Myometrial cell (primary cell): ENCODE data around the gene NDOR1. TPM values are rescaled to one million over a fixed set of nuclear protein-coding genes. Genes with fewer than 3 reads are reported as not detected.

Source experiments
- total RNA-seq: library from RNA; depleted of rRNA; stranded (reverse); fragments of >200 nt; gene quantifications from 2 replicates; pipeline ENCODE4 v1.2.3, GENCODE V29; 2015

The NDOR1 gene
- total RNA-seq = 12.4 and 19.0 TPM in 2 replicates

DNA sequence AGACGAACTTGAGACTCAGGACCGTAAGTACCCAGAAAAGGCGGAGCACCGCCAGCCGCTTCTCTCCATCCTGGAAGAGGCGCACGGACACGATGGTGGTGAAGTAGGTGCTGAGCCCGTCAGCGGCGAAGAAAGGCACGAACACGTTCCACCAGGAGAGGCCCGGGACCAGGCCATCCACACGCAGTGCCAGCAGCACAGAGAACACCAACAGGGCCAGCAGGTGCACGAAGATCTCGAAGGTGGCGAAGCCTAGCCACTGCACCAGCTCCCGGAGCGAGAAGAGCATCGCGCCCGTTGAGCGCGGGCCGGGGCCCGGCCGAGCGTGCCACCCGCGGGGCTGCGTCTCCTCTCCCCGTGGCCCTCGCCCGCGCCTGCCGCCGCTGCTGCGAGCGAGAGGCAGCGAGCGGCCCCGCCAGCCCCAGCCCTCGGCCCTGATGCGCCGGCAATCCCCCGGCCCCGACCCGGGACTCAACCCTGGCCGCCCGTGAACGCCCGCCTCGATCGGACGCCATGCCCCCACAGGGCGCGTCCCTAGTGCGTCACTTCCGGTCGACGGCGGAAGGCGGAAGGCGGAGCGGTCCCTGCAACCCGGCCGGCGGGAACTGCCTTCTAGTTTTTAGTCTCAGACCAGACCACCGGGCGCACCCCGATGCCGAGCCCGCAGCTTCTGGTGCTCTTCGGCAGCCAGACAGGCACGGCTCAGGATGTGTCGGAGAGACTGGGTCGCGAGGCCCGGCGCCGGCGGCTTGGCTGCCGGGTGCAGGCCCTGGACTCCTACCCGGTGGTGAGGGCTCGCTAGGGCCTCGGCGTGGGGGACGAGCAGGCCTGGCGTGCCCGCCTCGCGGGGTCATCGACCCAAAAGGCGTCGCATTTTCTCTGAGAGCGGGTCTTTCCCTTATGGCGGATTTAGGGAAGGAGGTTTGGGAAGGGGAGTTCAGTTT lies at the start of gene NDOR1, which contains the start of gene TMEM203:
Gene NDOR1 (plus strand): TSS at position 575 of the 944 bp plus-strand sequence. CDS start 78 bp downstream, at position 653.
Gene TMEM203 (minus strand): TSS at position 523 of the 944 bp plus-strand sequence. CDS start 234 bp downstream, at position 289.

DNA sequence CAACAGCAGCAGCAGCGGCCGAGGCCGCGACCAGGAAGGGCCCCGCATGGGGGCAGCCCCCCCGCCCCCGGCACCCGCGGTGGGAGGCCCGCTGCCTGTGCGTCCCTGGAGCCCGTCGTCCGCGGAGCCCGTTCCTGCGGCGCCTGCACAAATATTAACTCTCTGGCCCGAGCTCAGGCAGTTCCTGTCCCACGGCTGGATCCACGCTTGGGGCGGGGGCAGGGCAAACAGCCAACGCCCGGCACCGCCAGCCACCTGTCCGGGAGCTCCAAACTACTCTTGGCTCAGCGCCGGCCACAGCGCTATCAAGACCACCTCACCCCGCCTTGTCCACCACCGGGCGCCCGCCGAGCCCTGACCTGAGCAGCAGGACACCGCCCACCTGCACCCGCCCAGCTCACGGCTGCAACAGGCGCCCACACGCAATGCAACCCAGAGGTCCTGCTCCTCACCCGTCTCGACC lies 35.6 kb upstream of the NDOR1 start, which contains the start of gene LRRC26:
Gene LRRC26 (minus strand): TSS at position 156 of the 463 bp plus-strand sequence. CDS start 108 bp downstream, at position 48.

GRCh38 chr9:137188490-137189296 lies 16.8 kb upstream of the NDOR1 start, which contains the start of the genes ANAPC2 and SSNA1:
Gene ANAPC2 (minus strand): TSS chr9:137188560. CDS start chr9:137188532, 28 bp downstream.
Gene SSNA1 (plus strand): TSS chr9:137188676. CDS start chr9:137188727, 51 bp downstream.

GRCh38 chr9:137200311-137201204 lies 4.9 kb upstream of the NDOR1 start, which contains the start of gene TPRN:
Gene TPRN (minus strand): TSS chr9:137200741. CDS start chr9:137200711, 30 bp downstream.

GRCh38 chr9:137222190-137223077 lies 16.9 kb downstream of the NDOR1 start, which contains the start of gene RNF208:
Gene RNF208 (minus strand): TSS chr9:137222240. CDS start chr9:137221212, 1,028 bp downstream.

GRCh38 chr9:137224830-137225694 lies 19.6 kb downstream of the NDOR1 start, which contains the start of gene CYSRT1:
Gene CYSRT1 (plus strand): TSS chr9:137225174. CDS start chr9:137225622, 448 bp downstream.

GRCh38 chr9:137227054-137227852 lies 21.8 kb downstream of the NDOR1 start, which contains the start of gene RNF224:
Gene RNF224 (plus strand): TSS chr9:137227502. CDS start chr9:137228336, 834 bp downstream.

DNA sequence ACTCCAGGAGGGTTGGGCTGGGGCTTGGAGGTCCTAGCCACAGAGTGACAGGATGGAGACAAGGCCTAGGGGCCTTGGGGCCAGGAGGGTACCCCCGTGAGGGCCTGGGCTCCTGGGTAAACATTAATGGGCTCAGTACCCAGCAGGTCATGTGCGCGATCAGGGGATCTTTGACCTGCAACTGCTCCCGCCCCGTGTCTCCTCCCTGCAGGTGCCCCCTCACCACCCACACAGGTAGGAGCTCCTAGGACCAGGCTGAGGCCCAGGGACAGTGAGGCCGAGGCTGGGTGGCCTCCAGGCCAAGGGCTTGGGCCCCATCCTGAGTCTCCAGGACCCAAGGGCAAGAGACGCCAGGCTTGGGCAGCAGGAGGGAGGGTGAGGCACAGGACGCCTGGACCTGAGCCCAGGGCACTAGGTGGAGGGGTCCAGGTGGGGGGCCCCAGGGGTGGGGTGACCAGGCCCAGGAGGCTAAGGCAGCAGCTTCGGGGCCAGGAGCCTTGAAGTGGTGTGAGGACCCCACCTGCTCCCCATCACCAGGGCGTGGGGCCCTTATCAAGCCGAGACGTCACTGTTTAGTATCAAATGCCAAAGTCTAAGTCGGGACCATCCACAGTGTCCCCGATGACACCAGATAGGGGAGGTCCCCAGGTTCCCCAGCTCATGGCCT lies 25.3 kb downstream of the NDOR1 start, which contains the start of gene SLC34A3:
Gene SLC34A3 (plus strand): TSS at position 197 of the 667 bp plus-strand sequence. CDS start 802 bp downstream, outside the sequence.

DNA sequence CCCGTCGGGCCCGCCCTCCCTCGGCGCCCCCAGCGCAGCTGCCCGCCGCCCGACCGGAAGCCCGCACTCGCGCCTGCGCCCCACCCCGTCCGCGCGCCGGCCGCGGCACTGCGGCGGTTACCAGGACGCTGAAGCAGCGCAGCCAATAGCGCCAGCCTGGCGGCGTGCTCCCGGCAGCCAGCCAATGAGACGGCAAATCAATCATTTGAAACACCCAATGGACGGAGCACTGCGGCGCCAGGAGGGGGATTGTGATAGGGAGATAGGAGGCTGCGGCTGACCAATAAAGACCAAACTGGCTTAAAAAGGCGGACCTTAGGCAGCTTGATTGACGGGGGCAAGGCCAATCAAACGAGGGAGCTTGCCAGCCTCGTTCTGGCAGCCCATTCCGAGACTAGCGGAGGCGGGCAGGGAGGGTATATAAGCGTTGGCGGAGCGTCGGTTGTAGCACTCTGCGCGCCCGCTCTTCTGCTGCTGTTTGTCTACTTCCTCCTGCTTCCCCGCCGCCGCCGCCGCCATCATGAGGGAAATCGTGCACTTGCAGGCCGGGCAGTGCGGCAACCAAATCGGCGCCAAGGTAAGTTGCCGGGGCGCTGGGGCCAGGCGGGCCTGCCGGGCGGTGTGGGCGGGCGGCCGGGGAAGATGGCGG lies 35.5 kb downstream of the NDOR1 start, which contains the start of gene TUBB4B:
Gene TUBB4B (plus strand): TSS at position 447 of the 649 bp plus-strand sequence. CDS start 74 bp downstream, at position 521.

GRCh38 chr9:137251194-137251461 lies 45.6 kb downstream of the NDOR1 start, which contains the start of gene STPG3:
Gene STPG3 (plus strand): TSS chr9:137251286. CDS start chr9:137251287, 1 bp downstream.

GRCh38 chr9:137254624-137255447 lies 49.3 kb downstream of the NDOR1 start, which contains the start of gene NELFB:
Gene NELFB (plus strand): TSS chr9:137255327.

Other genes starting within 250 kb of the NDOR1 start
- 16.1 and 28.3 TPM in 2 replicates for gene PTGDS, start 228.2 kb upstream of the NDOR1 start, total RNA-seq
- 0.29 and 0.35 TPM in 2 replicates for gene LCNL1, start 222.7 kb upstream of the NDOR1 start, total RNA-seq
- gene PAXX, start 213.3 kb upstream of the NDOR1 start, total RNA-seq = 38.8 and 45.3 TPM in 2 replicates
- gene CLIC3, start 209.1 kb upstream of the NDOR1 start, total RNA-seq = 21.6 and 29.6 TPM in 2 replicates
- gene ABCA2, start 177.5 kb upstream of the NDOR1 start, total RNA-seq = 12.8 and 52.2 TPM in 2 replicates
- not detected in 2 replicates for gene FUT7, start 173.6 kb upstream of the NDOR1 start, total RNA-seq
- 24.2 and 27.3 TPM in 2 replicates for gene NPDC1, start 159.5 kb upstream of the NDOR1 start, total RNA-seq
- gene ENTPD2, start 151.6 kb upstream of the NDOR1 start, total RNA-seq = 0.58 TPM in 1 of 2 replicates, not detected in the other
- gene SAPCD2, start 135.1 kb upstream of the NDOR1 start, total RNA-seq = 17.3 and 17.5 TPM in 2 replicates
- gene UAP1L1, start 128.2 kb upstream of the NDOR1 start, total RNA-seq = 4.6 and 5.5 TPM in 2 replicates
- 122 and 133 TPM in 2 replicates for gene MAN1B1, start 118.7 kb upstream of the NDOR1 start, total RNA-seq
- 62.6 and 81.0 TPM in 2 replicates for gene DPP7, start 91.0 kb upstream of the NDOR1 start, total RNA-seq
- gene GRIN1, start 66.5 kb upstream of the NDOR1 start, total RNA-seq = not detected in 2 replicates
- not detected in 2 replicates for gene LRRC26, start 35.6 kb upstream of the NDOR1 start, total RNA-seq
- gene TMEM210, start 33.6 kb upstream of the NDOR1 start, total RNA-seq = not detected in 2 replicates
- gene ANAPC2, start 17.1 kb upstream of the NDOR1 start, total RNA-seq = 10.7 and 16.3 TPM in 2 replicates
- 69.1 and 154 TPM in 2 replicates for gene SSNA1, start 17.0 kb upstream of the NDOR1 start, total RNA-seq
- gene TPRN, start 5.0 kb upstream of the NDOR1 start, total RNA-seq = 9.2 and 14.7 TPM in 2 replicates
- gene TMEM203, start 52 bp upstream of the NDOR1 start, total RNA-seq = 36.5 and 50.7 TPM in 2 replicates
- not detected in 2 replicates for gene RNF208, start 16.5 kb downstream of the NDOR1 start, total RNA-seq
- 2.3 and 2.8 TPM in 2 replicates for gene CYSRT1, start 19.5 kb downstream of the NDOR1 start, total RNA-seq
- not detected in 2 replicates for gene RNF224, start 21.8 kb downstream of the NDOR1 start, total RNA-seq
- not detected in 2 replicates for gene SLC34A3, start 25.2 kb downstream of the NDOR1 start, total RNA-seq
- gene TUBB4B, start 35.6 kb downstream of the NDOR1 start, total RNA-seq = 798 and 901 TPM in 2 replicates
- not detected in 2 replicates for gene STPG3, start 45.6 kb downstream of the NDOR1 start, total RNA-seq
- gene NELFB, start 49.6 kb downstream of the NDOR1 start, total RNA-seq = 55.5 and 60.5 TPM in 2 replicates
- 51.3 and 58.7 TPM in 2 replicates for gene TOR4A, start 72.0 kb downstream of the NDOR1 start, total RNA-seq
- 0.18 TPM in 1 of 2 replicates, not detected in the other for gene NRARP, start 96.6 kb downstream of the NDOR1 start, total RNA-seq
- gene EXD3, start 217.5 kb downstream of the NDOR1 start, total RNA-seq = 7.3 and 22.8 TPM in 2 replicates
- gene NOXA1, start 217.7 kb downstream of the NDOR1 start, total RNA-seq = 0.18 TPM in 1 of 2 replicates, not detected in the other
- 0.86 TPM in 1 of 2 replicates, not detected in the other for gene ENTPD8, start 235.7 kb downstream of the NDOR1 start, total RNA-seq